A673 (cell line): Measurements from ENCODE around the gene RUNDC3A.

Experiments used
- CTCF ChIP-seq: fragments of 300-800, 200-600 bp; sonication (generic); conservative IDR thresholded peaks from 2 replicates; pipeline ENCODE4 v1.5.1; 2017; ENCODE audit warnings: low read depth, mild to moderate bottlenecking, antibody characterized with exemption, low read length, moderate library complexity, mixed read lengths
- EZH2 ChIP-seq: fragments of 200-600 bp; sonication (generic); IDR thresholded peaks from 2 replicates; pipeline ENCODE4 v1.6.1; 2017; ENCODE audit warnings: borderline replicate concordance, low read depth, mild to moderate bottlenecking, mixed read lengths, antibody characterized with exemption, low read length; ENCODE audit not compliant: poor library complexity, severe bottlenecking

GRCh38 chr17:44308865-44309264 lies 464 bp downstream of the RUNDC3A start:
- TF ChIP-seq CTCF (no peak), EZH2 (no peak)
